Measurements from ENCODE around the gene C19orf33. TPM values are rescaled to one million over a fixed set of nuclear protein-coding genes. Genes with fewer than 3 reads are reported as not detected.

The C19orf33 gene
- total and polyA plus RNA-seq, 2 of the 8 experiments (the other 6 are each of a cell fraction or from before 2014, with no cell fraction given), result 6.0 to 36.0 TPM

- no peak overlapping the region for H4K91ac ChIP-seq (replicated peaks; ENCODE audit: insufficient read length, low read length)
- H3K4ac ChIP-seq (replicated peaks; ENCODE audit: insufficient read length, low read depth, low read length), result no peak overlapping the region
- H2BK120ac ChIP-seq (replicated peaks; ENCODE audit: low read depth, low read length), result no peak overlapping the region
- no peak overlapping the region; the same call in 1 of the 2 replicates for H2AK5ac ChIP-seq (ENCODE audit: low read depth, low read length)
- H3K23ac ChIP-seq (ENCODE audit: insufficient read length), result no peak overlapping the region
- peaks cover 0 to 4% of the 10 kb centered on the region in 2 experiments for H4K20me1 ChIP-seq (replicated peaks in 1 of 2; ENCODE audit: control insufficient read depth in 1 of 2, insufficient read depth in 2 of 2, low read length in 2 of 2)
- H3K27ac ChIP-seq (ENCODE audit: low read depth, low read length), result no peak overlapping the region
- H3K4me1 ChIP-seq (replicated peaks in 1 of 4; ENCODE audit: control insufficient read depth in 3 of 4, insufficient read depth in 4 of 4, low read length in 3 of 4), result peaks cover 0 to 4% (median 1%) of the 10 kb centered on the region in 4 experiments; a peak in 5 of 7 replicates
- H3K18ac ChIP-seq (ENCODE audit: extremely low read depth, low read length), result no peak overlapping the region
- no peak overlapping the region for H3K56ac ChIP-seq (replicated peaks; ENCODE audit: insufficient read length, low read depth, low read length)
- no peak overlapping the region for H4K8ac ChIP-seq (ENCODE audit: extremely low read depth, insufficient read depth, low read length)
- peak overlapping the region; percentile 87 to 89; a peak in 3 of 4 replicates for H3K4me2 ChIP-seq (ENCODE audit: insufficient read depth in 1 of 2, low read depth in 2 of 2, low read length in 2 of 2)
- H3K23me2 ChIP-seq (ENCODE audit: low read depth, low read length), result peaks cover 10% of the 10 kb centered on the region; the same call in 1 of the 2 replicates
- H3K79me2 ChIP-seq (ENCODE audit: control insufficient read depth in 1 of 2, insufficient read depth in 2 of 2, low read length in 2 of 2), result no peaks in the 10 kb centered on the region
- no peak overlapping the region for H4K5ac ChIP-seq (ENCODE audit: insufficient read length, low read depth, low read length)
- H2BK5ac ChIP-seq (ENCODE audit: low read depth, low read length), result no peak overlapping the region
- ChIA-PET CTCF (ENCODE audit: partially characterized antibody) (interaction anchor here (0.9 to 3.6 kb wide), 12 partner anchors 10 to 96 kb away, joined by 3 to 24 read pairs (median 4); partner anchors contain the start of genes C19orf33, CATSPERG and SPINT2), POLR2A (ENCODE audit: partially characterized antibody) (interaction anchor here (1.1 to 1.4 kb wide), 2 partner anchors 12 to 56 kb away, joined by 3 to 7 read pairs; partner anchors contain the start of gene SPINT2)
- H2BK20ac ChIP-seq (ENCODE audit: low read length), result no peak overlapping the region
- no peak overlapping the region for H2BK15ac ChIP-seq (ENCODE audit: low read length)
- FAIRE-seq (no peak), DNase-seq (ENCODE audit: low read depth in 1 of 2, low spot score in 2 of 2) (no peak)
- H2AFZ ChIP-seq (ENCODE audit: low read length), result no peak overlapping the region
- WGBS, 2 experiments (ENCODE audit: extremely low coverage in 1 of 2, insufficient coverage in 1 of 2, insufficient read length in 1 of 2, insufficient replicate concordance in 2 of 2, low coverage in 1 of 2, low lambda C conversion rate in 2 of 2, missing lambda C conversion rate in 1 of 2), result 83% methylated on average over 3 of the region's 3 CpGs; no CpG with 5 or more reads in 1 of the 2 experiments
- H3K27me3 ChIP-seq (replicated peaks in 1 of 4; ENCODE audit: control insufficient read depth in 3 of 4, extremely low read depth in 1 of 4, insufficient read depth in 3 of 4, low read length in 3 of 4), result peaks cover 0 to 33% (median 18%) of the 10 kb centered on the region in 4 experiments; a peak in 6 of 7 replicates
- peaks cover 3% of the 10 kb centered on the region; the same call in 1 of the 2 replicates for H3K79me1 ChIP-seq (ENCODE audit: low read depth, low read length)
- H3K4me3 ChIP-seq (ENCODE audit: extremely low read depth in 1 of 4, insufficient read depth in 2 of 4, low read depth in 3 of 4, low read length in 4 of 4), result peak overlapping the region in 2 of 4 experiments; percentile 52 to 76; a peak in 2 of 8 replicates
- H2BK12ac ChIP-seq (ENCODE audit: low read depth, low read length), result no peak overlapping the region
- no peak overlapping the region for H3K14ac ChIP-seq (ENCODE audit: insufficient read length)
- H3K9ac ChIP-seq (replicated peaks in 1 of 4; ENCODE audit: extremely low read depth in 1 of 4, low read depth in 3 of 4, low read length in 3 of 4), result no peak overlapping the region; a peak in 1 of 7 replicates
- H3K36me3 ChIP-seq (ENCODE audit: control insufficient read depth in 2 of 4, insufficient read depth in 4 of 4, low read length in 3 of 4), result 0 out of 8 replicates have a peak, but pooled peaks cover 0 to 2% (median 0%) of the 10 kb centered on the region in 4 experiments
- H3K9me3 ChIP-seq (ENCODE audit: insufficient read depth in 2 of 2, low read depth in 1 of 2, low read length in 1 of 2), result no peaks in the 10 kb centered on the region
- TF ChIP-seq JUND (IDR thresholded peaks at IDR 0.05; ENCODE audit: low read length) (no peak), CHD1 (IDR thresholded peaks at IDR 0.05; ENCODE audit: low read depth, low read length) (no peak), KDM4A (IDR thresholded peaks at IDR 0.05; ENCODE audit: low read depth, low read length, severe bottlenecking) (no peak)
These were observed 16.9 kb downstream of the C19orf33 start for GRCh38 chr19:38320969-38321339.

Measured in H1 (cell line).